Measurements from ENCODE around the gene CEP162.

DNA sequence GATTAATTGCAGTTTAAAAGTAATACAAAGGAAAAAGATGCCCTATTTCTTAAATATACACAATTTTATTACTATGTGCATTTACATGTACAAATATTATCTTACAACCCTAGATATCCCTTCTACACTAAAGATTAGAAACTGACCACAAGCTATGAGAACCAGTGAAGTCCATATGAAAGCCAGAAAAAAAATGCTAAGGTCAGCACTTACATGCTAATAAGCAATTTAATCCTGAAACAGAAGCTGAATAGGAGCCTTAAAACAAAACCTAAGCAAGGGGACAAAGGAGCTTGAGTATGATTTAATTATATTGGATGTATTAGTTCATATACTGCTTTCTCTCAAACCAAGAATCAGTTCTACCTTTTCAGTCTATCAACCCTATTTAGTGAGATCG lies 14.2 kb downstream of the CEP162 start:
- TF ChIP-seq, protein P1, sequence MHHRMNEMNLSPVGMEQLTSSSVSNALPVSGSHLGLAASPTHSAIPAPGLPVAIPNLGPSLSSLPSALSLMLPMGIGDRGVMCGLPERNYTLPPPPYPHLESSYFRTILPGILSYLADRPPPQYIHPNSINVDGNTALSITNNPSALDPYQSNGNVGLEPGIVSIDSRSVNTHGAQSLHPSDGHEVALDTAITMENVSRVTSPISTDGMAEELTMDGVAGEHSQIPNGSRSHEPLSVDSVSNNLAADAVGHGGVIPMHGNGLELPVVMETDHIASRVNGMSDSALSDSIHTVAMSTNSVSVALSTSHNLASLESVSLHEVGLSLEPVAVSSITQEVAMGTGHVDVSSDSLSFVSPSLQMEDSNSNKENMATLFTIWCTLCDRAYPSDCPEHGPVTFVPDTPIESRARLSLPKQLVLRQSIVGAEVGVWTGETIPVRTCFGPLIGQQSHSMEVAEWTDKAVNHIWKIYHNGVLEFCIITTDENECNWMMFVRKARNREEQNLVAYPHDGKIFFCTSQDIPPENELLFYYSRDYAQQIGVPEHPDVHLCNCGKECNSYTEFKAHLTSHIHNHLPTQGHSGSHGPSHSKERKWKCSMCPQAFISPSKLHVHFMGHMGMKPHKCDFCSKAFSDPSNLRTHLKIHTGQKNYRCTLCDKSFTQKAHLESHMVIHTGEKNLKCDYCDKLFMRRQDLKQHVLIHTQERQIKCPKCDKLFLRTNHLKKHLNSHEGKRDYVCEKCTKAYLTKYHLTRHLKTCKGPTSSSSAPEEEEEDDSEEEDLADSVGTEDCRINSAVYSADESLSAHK (tag by site-specific recombination; IDR thresholded peaks at IDR 0.05), result no peak
- no peak for TF ChIP-seq CTCF (tag by site-specific recombination; IDR thresholded peaks at IDR 0.05)
- no peak for TF ChIP-seq ZNF239 (tag by site-specific recombination; IDR thresholded peaks at IDR 0.05)
- TF ChIP-seq HOXC10 (CRISPR knock-in tag; IDR thresholded peaks at IDR 0.05), result no peak
- TF ChIP-seq TRIM28 (IDR thresholded peaks at IDR 0.05; ENCODE audit: borderline replicate concordance, low read length), result no peak
- TF ChIP-seq ZEB2 (tag by site-specific recombination; IDR thresholded peaks at IDR 0.05), result no peak
- no peak for TF ChIP-seq ZBTB49 (tag by site-specific recombination; IDR thresholded peaks at IDR 0.05; ENCODE audit: low read depth)
- no peak for TF ChIP-seq ZNF629 (tag by site-specific recombination; IDR thresholded peaks at IDR 0.05)
- no peak for TF ChIP-seq PATZ1 (tag by site-specific recombination; IDR thresholded peaks at IDR 0.05)
- TF ChIP-seq ZNF324 (tag by site-specific recombination; IDR thresholded peaks at IDR 0.05), result no peak
- no peak for TF ChIP-seq TSHZ1 (tag by site-specific recombination; IDR thresholded peaks at IDR 0.05; ENCODE audit: borderline replicate concordance)
- no peak for TF ChIP-seq ZBTB48 (tag by site-specific recombination; IDR thresholded peaks at IDR 0.05)

All from HEK293 (cell line).